Activated CD4-positive, alpha-beta T cell treated with anti-CD3 and anti-CD28 coated beads, Interleukin-2, amount 50 U/mL, for 4 hours (primary cell): ENCODE data around the gene GREB1L.

ENCODE experiments used
- DNase-seq, 2 experiments: peaks; one replicate each; pipeline ENCODE4 v3.0.0-alpha.2; 2020

The GREB1L gene

DNA sequence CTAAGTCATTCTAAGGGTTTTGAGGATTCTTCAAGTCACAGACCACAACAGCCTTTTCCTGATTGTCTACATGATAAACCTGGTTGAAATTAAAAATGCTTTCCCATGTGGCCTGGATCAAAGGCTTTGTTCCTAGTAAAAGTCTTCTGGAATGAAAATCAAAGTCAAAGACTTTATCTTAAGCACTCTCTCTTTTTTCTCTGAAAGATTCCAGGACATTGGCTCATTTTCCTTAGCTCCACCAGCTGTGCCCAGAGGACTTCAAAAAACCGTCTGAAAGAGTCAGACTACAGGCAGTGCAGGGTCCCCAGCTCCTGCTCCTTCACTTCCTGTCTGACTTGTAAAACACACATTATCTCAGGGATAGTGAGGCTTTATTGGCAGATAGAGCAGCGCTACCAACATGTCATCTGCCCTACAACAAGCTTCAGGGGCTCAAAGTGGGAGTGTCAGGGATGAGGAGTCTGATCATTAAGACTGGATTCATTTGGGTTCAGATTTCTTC is 210.3 kb downstream of the GREB1L start:
- DNase-seq = no peak

DNA sequence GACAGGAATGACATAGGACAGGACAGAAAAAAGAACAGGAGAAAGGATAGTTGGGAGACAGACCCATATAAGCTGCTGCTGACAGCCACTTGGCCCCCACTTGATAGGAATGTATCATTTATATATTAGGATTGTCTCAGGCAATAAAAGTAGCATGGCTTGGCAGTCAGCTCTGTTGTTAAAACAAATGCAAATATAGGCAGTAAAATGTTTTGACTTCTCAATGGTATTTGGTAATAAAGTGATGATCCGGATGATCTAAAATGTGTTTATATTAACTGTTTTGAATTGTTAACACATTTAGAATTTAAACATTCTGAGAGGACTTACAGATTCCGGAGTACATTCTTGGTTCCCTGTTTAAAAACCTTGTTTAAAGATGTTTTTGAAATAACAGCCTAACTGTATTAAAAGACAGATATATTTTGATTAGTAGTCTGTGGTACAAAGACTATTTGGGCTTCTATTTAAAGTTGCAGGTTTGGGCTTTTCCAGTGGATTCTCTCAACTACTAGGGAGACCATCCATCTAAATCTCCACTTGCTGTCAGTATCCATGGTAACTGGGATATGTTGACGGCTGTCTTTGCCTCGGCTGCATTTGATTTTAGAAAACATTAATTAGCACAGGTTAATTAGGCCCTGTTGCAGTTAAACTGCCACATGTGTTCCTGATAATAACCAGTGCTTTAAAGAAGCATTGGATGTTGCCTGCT is 210.9 kb downstream of the GREB1L start:
- no peak for DNase-seq

- no peak for DNase-seq
Measured at GRCh38 chr18:21453511-21453901, 211.5 kb downstream of the GREB1L start.

DNA sequence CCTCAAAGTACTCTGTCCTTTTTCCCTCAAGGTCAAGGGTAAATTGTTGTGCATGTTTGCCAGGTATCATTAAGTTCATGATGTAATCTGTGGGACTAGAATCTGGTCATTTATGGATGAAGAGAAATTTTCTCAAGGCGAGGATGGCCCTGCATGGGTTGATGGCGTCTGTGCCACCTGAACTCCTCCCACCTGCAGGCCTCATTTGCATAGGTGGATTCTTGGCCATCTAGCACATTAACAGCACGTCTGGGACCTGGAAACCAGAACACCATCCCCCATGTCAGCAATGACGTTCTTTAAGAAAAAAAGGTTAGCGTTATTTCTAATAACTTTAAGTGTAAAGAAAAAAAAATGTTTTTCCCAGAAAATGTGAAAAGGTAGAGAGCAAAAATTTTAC is 212.7 kb downstream of the GREB1L start:
- DNase-seq = no peak

GRCh38 chr18:21456428-21457178 is 214.6 kb downstream of the GREB1L start:
- DNase-seq = no peak

DNA sequence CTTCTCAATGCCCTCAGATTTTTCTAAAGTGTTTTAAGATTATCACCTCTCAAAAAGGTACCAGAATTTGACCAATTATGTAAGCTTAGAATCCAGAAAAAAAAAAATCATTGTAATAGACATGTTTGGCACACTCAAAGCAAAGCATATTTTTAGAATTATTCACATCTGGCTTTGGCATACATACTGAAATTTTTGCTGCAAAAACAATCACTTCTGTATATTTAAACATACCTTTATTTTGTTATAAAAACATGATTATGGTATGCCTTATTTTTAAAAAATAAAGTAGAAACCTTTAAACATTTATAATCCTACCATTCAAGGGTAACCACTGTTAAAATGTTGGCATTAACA is 215.1 kb downstream of the GREB1L start:
- DNase-seq = no peak

DNA sequence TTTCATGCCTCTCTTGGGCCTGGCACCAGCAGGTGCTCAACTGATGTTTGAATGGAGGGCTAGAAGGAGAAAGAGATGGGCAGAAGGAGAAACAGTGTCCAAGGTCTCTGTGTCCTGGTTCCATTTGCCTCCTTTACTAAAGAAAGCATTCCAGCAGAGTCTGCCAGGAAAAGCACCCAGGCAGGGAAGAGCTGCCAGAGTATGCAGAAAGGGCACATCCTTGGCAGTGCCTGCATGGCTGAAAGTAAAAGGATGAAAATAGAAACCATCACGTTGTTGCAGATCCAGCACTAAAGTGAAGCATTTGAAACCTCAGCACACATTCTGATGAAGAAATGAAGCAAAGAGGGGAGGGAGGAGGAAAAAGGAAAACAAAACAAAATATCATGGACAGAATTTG is 216.3 kb downstream of the GREB1L start:
- no peak for DNase-seq

- no peak for DNase-seq
Measured at GRCh38 chr18:21458788-21459187, 216.8 kb downstream of the GREB1L start.

GRCh38 chr18:21459706-21460286 is 217.8 kb downstream of the GREB1L start:
- no peak for DNase-seq

DNA sequence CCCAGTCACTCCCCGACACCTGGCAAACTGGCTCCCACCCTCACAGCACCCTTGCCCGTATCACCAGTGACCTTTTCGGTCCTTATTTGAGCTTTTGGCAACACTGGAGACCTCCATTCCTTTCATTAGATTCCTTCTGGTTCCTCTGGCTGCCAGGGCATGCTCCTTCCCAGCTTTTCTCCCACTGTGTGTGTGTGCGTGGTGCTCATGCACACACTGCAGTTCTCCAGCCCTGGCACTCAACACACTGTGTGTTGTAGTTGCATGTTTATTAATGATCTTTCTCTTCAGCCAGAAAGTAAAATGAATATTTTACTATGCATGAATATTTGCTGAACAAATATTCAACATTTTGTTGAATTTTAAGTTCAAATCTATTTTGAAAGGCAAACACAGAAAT is 219.4 kb downstream of the GREB1L start:
- no peak for DNase-seq

DNA sequence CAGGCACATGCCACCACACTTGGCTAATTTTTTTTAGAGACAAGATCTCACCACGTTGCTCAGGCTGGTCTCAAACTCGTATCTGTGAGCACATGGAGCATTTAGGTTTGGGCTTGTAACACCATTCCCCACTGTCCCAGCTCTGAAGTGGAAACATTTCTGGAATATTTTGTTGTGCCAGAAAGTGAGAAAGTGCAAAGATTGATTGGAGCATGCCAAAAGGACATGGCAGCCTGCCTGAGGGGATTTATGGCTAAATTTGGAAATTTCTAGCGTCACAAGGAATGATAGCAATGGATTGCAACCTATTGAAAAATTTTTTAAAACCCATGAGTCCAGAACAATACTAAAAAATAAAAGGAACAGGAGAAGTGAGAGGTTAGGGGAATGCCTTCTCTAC is 221.7 kb downstream of the GREB1L start:
- no peak for DNase-seq

DNA sequence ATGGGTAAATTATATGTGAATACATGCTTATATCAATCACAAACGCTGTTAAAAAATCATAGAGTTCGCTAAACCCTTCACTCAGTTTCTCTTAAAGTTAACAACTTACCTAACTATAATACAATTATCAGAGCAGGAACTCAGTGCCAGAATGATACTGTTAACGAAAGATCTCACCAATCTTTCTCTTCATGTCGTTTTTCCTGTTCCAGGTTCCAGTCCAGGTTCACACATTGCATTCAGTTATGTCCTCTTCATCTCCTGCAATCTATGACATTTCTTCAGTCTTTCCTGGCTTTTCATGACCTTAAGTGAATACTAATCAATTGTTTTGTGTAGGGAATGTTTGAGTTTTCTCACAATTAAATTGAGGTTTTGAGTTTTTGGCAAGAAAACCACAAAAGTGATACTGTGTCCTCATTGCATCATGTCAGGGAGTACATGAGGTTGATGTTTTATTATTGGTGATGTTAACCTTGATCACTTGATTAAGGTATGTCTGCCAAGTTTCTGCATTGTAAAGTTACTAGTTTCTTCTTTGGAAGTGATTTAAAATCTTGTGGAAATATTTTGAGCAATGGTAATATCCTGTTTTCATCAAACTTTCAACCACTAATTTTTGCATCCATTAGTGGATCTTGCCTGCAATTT is 226.6 kb downstream of the GREB1L start:
- no peak for DNase-seq

DNA sequence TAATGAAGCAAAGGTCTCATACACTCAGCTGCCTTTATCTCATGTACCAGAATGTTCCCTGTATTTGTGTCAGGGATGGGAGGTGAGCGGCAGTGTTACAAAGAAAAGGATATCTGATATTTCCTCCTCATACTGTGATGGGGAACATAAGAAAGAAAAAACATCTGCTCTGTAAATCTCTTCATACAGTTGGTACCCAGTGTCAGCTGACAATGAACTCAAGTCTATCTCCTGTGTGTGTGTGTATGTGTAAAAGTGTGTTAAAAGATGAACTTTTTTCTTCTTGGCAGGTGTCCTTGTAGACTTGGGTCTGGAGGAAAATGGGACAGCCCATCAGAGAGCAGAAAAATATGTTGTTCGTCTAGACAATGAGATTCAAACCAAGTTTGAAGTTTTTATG is 230.7 kb downstream of the GREB1L start:
- no peak for DNase-seq

GRCh38 chr18:21474621-21475020 is 232.6 kb downstream of the GREB1L start:
- DNase-seq = no peak

GRCh38 chr18:21479721-21480120 is 237.7 kb downstream of the GREB1L start:
- no peak for DNase-seq

DNA sequence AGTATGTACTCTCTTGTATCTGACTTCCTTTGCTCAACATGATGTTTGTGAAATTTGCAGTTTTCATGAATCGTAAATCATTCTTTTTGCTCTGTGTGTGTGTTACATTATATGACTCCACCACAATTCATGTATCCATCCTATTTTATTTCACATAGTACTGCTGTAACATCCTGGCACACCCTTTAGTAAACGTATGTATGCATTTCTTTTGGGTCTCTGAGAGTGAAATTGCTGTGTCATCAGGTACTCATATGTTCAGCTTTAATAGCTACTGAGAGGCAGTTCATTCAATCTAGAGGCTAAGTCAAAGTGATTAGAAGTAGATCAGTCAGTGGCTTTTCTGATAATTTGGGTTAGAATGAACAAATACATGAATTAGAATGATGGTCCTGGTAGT is 239.7 kb downstream of the GREB1L start:
- no peak for DNase-seq

DNA sequence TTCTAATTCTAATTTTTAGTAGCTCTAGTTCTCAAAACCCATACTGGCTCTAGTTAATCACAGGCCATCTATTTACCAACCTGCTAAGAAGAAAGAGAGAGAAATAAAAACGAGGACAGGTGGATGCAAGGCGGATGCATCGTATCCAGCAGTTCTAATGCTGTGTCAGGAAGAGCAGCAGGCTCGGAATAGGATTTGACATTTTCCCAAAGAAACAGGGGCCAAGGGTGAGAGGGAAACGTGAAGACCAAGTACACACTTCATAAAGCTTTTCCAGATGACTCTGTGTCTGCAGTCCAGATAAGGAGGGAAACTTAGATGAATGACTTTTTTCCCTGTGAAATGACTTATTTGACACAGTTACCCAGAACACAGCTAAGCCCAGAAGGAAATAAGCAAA is 241.0 kb downstream of the GREB1L start:
- DNase-seq = no peak

DNA sequence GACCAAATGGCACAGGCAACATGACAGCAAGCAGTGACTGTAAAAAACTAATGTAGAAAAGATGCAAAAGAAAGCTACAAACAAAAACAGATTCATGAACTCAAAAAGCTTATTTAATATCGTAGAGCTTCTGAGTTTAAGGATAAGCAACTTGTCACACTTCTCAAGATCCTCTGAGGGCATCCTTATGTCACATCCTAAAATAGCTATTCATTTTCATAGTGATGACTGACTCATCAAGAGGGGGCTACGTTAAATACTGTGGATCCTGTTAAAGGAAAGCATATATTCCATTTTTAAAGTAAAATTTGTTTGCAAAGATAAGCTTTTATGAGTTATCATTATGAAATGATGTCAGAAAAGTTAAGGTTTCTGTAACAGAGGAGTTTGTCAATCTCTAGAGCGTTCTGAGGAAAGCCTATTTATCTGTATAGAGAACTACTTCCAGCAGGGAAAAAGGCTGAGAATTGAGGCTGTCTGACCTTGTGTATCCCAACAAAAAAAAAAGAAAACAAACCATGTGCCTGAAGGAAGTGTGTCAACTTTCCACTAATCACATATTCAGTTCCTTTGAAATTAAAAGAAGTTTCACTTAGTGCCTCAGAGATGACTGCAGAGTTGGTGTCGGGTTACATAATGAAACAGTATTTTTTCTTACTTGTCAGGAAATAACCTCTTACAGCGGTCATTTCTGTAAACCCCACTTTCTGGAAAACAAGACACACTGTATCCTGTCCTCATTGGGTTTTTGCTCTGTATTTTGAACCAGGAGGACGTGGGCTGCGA is 243.0 kb downstream of the GREB1L start:
- DNase-seq = no peak

- DNase-seq = no peak
Measured at GRCh38 chr18:21486905-21487437, 244.9 kb downstream of the GREB1L start.

- DNase-seq = no peak
Measured at GRCh38 chr18:21489119-21489750, 247.2 kb downstream of the GREB1L start.

- DNase-seq = no peak
Measured at GRCh38 chr18:21489919-21490495, 248.0 kb downstream of the GREB1L start.

DNA sequence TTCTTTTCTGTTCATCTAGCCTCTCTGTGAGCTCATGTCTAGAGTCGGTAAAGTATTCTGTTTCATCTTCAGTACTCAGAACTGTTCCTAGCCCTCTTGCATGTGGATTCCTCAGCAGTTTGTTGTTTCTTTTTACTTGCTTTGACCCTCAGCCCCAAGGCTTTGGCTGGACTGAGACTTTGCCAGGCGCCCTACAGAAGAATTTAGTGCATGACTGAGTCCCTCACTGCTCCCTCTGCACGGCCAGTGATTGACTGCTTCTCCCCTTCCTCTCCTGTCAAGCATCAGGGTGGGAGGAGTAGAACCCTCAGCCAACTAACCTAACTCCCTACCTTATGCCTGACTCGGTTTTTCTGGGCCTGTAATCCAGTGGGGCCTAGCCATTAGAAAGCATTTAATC is 248.7 kb downstream of the GREB1L start:
- no peak for DNase-seq
